Stimulated activated CD4-positive, alpha-beta T cell treated with anti-CD3 and anti-CD28 coated beads, Interleukin-2, amount 100 ng/mL, for 4 hours (primary cell): ENCODE data around the gene NEDD4L.
"Not testable (repeated sequence)": the region's sequence is repeated elsewhere in the genome, so short reads cannot be mapped to it uniquely, and the experiment has no call there.

ENCODE experiments used
- DNase-seq: peaks from one replicate; pipeline ENCODE4 v3.0.0-alpha.2; 2020; ENCODE audit warnings: low read depth

The NEDD4L gene

GRCh38 chr18:58378411-58379379, 334.7 kb downstream of the NEDD4L start:
- DNase-seq = no peak

- no peak for DNase-seq
Measured at GRCh38 chr18:58379443-58379842, 335.4 kb downstream of the NEDD4L start.

- DNase-seq = not testable (repeated sequence)
Measured at GRCh38 chr18:58380113-58380512, 336.1 kb downstream of the NEDD4L start.

- DNase-seq = no peak
Measured at GRCh38 chr18:58381676-58382411, 337.8 kb downstream of the NEDD4L start.

- no peak for DNase-seq
Measured at GRCh38 chr18:58382446-58382845, 338.4 kb downstream of the NEDD4L start.

- no peak for DNase-seq
Measured at GRCh38 chr18:58385472-58385871, 341.4 kb downstream of the NEDD4L start.

GRCh38 chr18:58386780-58387179, 342.8 kb downstream of the NEDD4L start:
- no peak for DNase-seq

GRCh38 chr18:58387716-58388115, 343.7 kb downstream of the NEDD4L start:
- no peak for DNase-seq

GRCh38 chr18:58388736-58389135, 344.7 kb downstream of the NEDD4L start:
- no peak for DNase-seq

- DNase-seq = no peak
Measured at GRCh38 chr18:58389745-58390144, 345.7 kb downstream of the NEDD4L start.

GRCh38 chr18:58390399-58390798, 346.4 kb downstream of the NEDD4L start:
- DNase-seq = no peak

- no peak for DNase-seq
Measured at GRCh38 chr18:58391231-58391825, 347.3 kb downstream of the NEDD4L start.

GRCh38 chr18:58391932-58392323, 347.9 kb downstream of the NEDD4L start:
- no peak for DNase-seq

GRCh38 chr18:58392324-58393000, 348.4 kb downstream of the NEDD4L start:
- DNase-seq = no peak

GRCh38 chr18:58393295-58393694, 349.3 kb downstream of the NEDD4L start:
- no peak for DNase-seq

- no peak for DNase-seq
Measured at GRCh38 chr18:58394046-58394445, 350.0 kb downstream of the NEDD4L start.

GRCh38 chr18:58394602-58395425, 350.8 kb downstream of the NEDD4L start:
- no peak for DNase-seq

GRCh38 chr18:58396144-58396543, 352.1 kb downstream of the NEDD4L start:
- DNase-seq = no peak

- no peak for DNase-seq
Measured at GRCh38 chr18:58396966-58397365, 352.9 kb downstream of the NEDD4L start.

- DNase-seq = no peak
Measured at GRCh38 chr18:58397385-58398132, 353.5 kb downstream of the NEDD4L start.
